Spleen (tissue), 7 donors: ENCODE measurements around the gene NUP98.

Source experiments
- CTCF ChIP-seq, 11 experiments: fragments of 200-600 bp in 7 of 11; fragments of 450-650 bp in 4 of 11; sonication (generic) in 4 of 11; IDR thresholded peaks in 8 of 11; conservative IDR thresholded peaks in 3 of 11; 1 replicate in 7 of 11; 2 replicates in 4 of 11; pipeline versions ENCODE4 v1.4.0 to v1.8.0; 2016 to 2021; ENCODE audit warnings: antibody characterized with exemption in 11 of 11, inconsistent platforms in 4 of 11, mild to moderate bottlenecking in 1 of 11
- POLR2A ChIP-seq, 3 donors: fragments of 450-650 bp; IDR thresholded peaks; one replicate each; pipeline ENCODE4 v1.5.1; 2017; ENCODE audit warnings: antibody characterized with exemption in 3 of 3, mild to moderate bottlenecking in 1 of 3
- donor health status: DM: no; HTN: no; CAD: no; lungs with moderate emphysema.
- donor health status: DM: no; HTN: no; CAD: no.
- donor health status: DM: no; HTN: no; CAD: no.

- TF ChIP-seq CTCF (IDR thresholded peaks at IDR 0.05 in 8 of 11, conservative IDR thresholded peaks at IDR 0.05 in 3 of 11) (no peak), POLR2A (IDR thresholded peaks at IDR 0.05) (no peak)
These were observed 1.8 kb upstream of the NUP98 start for GRCh38 chr11:3799143-3799542.
